GM21381 (cell line): ENCODE results near the gene LYSMD4.
"Not testable (repeated sequence)": the region's sequence is repeated elsewhere in the genome, so short reads cannot be mapped to it uniquely, and the experiment has no call there.

ENCODE experiments used
- ATAC-seq: cut with Tn5 transposase; IDR thresholded peaks from one replicate; pipeline ENCODE4 v1.9.1; 2021; ENCODE audit warnings: mild to moderate bottlenecking, moderate library complexity; ENCODE audit not compliant: unreplicated experiment

LYSMD4 gene

DNA sequence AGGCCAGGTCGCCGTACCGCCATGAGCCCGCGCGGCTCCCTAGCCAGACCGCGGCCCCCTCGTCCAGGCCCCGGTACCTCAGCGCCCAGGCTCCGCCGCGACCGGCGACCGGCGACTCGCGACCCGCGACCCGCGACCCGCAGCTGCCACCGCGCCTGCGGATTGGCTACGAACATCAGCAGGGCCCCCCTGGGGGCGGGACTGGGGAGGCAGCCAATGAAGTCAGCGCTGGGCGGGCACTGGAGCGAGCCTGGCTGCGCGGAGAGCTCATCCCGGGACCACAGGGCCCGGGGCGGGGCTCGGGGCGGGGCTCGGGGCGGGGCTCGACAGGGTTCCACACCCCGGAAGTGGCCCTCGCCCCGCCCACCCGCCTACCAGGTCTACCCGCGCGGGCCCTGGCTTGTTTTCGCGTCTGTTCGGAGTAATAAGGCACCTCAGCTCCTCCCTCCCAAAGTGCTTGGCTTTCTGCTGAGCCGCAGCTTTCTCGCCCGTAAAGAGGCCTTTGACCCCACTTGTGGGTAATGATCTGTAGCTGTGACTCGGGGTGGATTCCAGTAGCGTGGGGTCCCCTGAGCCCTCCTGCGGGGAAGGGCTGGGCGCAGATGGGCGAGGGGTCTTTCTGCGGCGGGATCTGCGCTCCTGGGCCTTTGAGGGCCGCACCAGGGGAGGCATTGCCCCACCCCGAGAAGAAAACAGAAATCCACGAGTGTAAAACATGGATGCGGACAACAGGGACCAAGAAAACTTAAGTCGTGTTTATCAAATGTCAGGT is at the start of gene LYSMD4:
LYSMD4 (minus strand) TSS at position 170 of the 772 bp plus-strand sequence. CDS start 1,438 bp downstream, outside the sequence.
- ATAC-seq, result peak; percentile 98

GRCh38 chr15:99782029-99782428 is 48.8 kb upstream of the LYSMD4 start:
- ATAC-seq, result not testable (repeated sequence)

- no peak for ATAC-seq
These were observed 43.9 kb upstream of the LYSMD4 start for GRCh38 chr15:99777144-99777543.

DNA sequence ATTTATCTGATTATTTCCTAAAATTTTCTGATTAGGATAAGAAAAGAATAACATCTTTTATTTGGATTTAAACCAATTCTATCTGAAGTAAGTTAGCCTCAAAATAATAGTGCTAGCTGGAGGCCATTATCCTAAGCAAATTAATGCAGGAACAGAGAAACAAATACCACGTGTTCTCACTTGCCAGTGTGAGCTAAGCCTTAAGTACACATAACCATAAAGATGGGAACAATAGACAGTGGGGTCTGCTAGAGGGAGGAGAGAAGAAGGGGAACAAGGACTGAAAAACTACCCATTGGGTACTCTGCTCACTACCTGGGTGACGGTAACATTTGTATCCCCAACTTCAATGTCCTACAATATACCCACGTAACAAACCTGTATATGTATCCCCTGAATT is 31.3 kb upstream of the LYSMD4 start:
- ATAC-seq, result no peak

- no peak for ATAC-seq
These were observed 30.6 kb upstream of the LYSMD4 start for GRCh38 chr15:99763827-99764226.

DNA sequence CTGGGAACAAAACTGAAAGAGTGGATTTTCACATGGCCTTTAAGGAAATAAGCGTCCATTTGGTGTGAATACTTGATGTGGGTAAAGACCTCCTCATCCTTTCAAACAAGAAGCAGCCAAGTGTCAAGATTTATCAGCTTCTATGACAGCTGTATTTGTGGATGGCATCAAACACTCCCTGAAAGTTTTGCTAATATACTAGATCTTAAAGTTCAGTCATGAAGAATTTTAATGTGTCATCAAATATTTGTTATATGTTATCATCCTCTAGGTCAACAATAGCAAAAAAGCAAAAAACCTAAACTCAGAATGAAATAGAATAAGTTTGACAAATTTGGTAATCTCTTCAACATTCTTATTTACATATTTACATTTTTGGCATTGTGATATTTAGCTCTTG is 29.1 kb upstream of the LYSMD4 start:
- no peak for ATAC-seq

GRCh38 chr15:99755692-99756409 is 22.6 kb upstream of the LYSMD4 start:
- ATAC-seq, result peak; percentile 92

- no peak for ATAC-seq
These were observed 19.8 kb upstream of the LYSMD4 start for GRCh38 chr15:99753066-99753465.

GRCh38 chr15:99752556-99752955 is 19.3 kb upstream of the LYSMD4 start:
- no peak for ATAC-seq

DNA sequence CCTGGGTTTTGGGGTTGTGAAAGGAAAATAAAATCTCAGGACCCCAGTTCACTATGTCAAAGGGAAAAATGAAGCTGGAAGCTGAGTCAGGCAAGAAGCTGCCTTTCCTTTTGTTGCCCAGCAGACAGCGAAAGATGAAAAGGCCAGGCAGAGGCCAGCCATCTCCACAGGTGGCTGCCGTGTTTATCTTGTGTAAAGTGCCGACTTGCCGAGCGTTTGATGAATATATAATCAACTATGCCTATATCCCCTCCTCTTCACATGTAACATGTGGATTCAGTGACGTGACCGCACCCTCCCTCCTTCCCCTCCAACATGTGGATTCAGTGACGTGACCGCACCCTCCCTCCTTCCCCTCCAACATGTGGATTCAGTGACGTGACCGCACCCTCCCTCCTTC is 17.1 kb upstream of the LYSMD4 start:
- not testable (repeated sequence) for ATAC-seq

DNA sequence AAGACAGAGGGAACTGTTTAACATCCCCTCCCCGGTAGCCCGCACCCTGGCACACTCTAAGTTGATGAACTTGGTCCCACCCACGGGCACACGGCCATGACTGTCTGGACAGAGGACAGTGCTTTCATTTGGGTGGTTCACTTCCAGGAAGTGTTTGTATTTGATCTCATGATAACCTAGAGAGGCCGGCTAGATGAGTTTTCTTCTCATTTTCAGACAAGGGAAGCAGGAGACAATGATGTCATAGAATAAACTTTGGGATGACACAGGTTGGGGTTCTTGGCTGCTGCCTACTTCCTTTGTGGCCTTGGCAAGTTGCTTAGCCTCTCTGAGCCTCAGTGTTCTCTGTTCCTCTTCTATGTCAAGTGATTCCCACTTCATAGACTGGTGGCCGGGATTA is 16.1 kb upstream of the LYSMD4 start:
- ATAC-seq, result no peak

DNA sequence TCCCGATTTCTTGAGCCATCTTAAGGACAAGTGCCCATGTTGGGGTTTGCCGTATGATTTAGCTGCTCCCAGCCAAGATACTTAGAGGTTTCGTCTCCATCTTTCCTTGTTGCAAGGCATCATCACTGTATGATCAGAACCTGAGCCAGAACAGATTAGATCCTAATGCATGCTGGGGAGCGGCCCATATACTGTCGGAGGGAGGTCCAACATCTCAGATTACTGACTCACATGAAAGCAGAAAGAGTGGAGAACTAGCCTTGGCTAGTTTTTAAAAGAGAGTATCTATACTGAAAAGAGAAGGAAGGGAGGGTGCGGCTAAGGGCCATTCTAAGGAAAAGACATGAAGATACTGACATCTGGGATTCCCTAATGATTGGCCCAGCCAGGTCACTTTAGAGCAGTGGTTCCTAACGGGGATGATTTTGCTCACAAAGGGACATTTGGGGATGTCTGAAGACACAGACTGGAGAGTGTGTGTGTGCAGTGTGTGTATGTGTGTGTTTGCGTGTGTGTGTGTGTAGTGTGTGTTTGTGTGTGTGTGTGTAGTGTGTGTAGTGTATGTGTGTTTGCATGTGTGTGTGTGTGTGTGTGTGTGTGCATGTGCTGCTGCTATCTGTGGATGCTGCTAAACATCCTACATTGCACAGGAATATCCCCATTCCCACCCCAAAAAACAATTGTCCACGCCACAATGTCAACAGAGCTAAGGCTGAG is 12.3 kb upstream of the LYSMD4 start:
- no peak for ATAC-seq

- no peak for ATAC-seq
These were observed 10.9 kb upstream of the LYSMD4 start for GRCh38 chr15:99744142-99744541.

- no peak for ATAC-seq
These were observed 8.6 kb upstream of the LYSMD4 start for GRCh38 chr15:99741835-99742234.

- ATAC-seq, result no peak
These were observed 5.0 kb upstream of the LYSMD4 start for GRCh38 chr15:99738021-99738847.

- no peak for ATAC-seq
These were observed 3.5 kb upstream of the LYSMD4 start for GRCh38 chr15:99736702-99737101.

DNA sequence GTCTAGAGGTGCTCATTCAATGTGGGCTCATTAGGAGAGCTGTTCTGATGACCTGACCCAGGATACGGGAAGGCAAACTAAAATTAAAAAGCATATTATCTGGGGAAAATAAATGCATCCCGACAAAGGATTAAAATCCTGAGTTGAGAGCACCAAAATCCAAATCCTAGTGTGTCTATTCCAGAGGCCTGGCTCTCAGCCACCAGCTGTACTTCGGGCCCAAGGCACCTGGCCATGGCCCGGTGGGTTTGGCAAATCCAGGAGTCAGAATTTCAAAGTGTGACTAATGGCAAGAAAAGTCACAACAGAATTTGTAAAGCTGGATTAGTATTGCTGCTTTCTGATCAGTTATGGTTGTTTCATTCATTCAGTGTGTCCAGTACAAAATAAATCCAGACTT is 2.6 kb upstream of the LYSMD4 start:
- no peak for ATAC-seq

- ATAC-seq, result no peak
These were observed 1.3 kb upstream of the LYSMD4 start for GRCh38 chr15:99734575-99734974.

- not testable (repeated sequence) for ATAC-seq
These were observed 729 bp upstream of the LYSMD4 start for GRCh38 chr15:99734040-99734291.

DNA sequence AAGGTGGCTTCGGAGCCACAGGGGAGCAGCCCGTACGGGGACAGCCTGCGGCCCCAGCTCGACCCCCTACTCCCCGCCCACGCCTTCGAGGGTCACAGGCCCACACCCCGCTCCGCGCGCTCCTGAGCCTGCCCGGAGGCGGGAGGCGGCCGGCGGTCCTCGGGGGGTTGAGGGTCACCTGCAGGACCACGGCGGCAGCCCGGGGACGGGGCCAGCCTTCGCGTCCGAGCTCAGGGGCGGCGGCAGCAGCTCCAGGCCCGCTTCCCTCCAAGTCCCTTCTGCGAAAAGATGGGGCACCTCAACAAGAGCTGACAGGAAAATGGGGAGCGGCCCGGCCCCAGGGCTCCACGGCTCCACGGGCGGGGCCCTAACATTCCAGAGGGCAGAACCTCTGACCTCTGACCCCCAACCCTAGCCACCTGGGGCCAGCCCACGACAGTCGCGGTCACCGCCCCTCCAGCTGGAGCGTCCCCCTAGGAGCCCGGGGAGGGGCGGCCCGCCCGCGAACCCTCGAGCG is 428 bp downstream of the LYSMD4 start:
- peak; percentile 11 for ATAC-seq
